Activated T-helper 1 cell treated with anti-CD3 and anti-CD28 coated beads, Interleukin-12 subunit alpha, Interleukin-12 subunit beta, Interleukin-2, Interleukin-4 antibody, amounts not matched to agents 30 ng/mL and 10 ng/mL and 1 ng/mL, durations not matched to agents 14 hours and 24 hours and 36 hours (primary cell): Measurements from ENCODE around the gene TCF23. TPM values are rescaled to one million over a fixed set of nuclear protein-coding genes. Genes with fewer than 3 reads are reported as not detected.

ENCODE experiments used
- total RNA-seq: library from RNA; stranded (reverse); gene quantifications from 2 replicates; pipeline ENCODE4 v1.2.3, GENCODE V29; 2022

The TCF23 gene
- total RNA-seq, 1 donor from 2014 or later, result not detected

Other genes with a start within 250 kb of the TCF23 start
- gene MAPRE3, start 178.4 kb upstream of the TCF23 start, total RNA-seq, result 3.1 and 3.7 TPM in 2 replicates
- gene TMEM214, start 116.0 kb upstream of the TCF23 start, total RNA-seq, result 97.5 and 98.1 TPM in 2 replicates
- gene AGBL5, start 97.3 kb upstream of the TCF23 start, total RNA-seq, result 12.3 and 13.8 TPM in 2 replicates
- gene OST4, start 77.3 kb upstream of the TCF23 start, total RNA-seq, result 322 and 332 TPM in 2 replicates
- gene EMILIN1, start 70.4 kb upstream of the TCF23 start, total RNA-seq, result 1.1 and 1.5 TPM in 2 replicates
- gene KHK, start 62.2 kb upstream of the TCF23 start, total RNA-seq, result 12.2 and 12.4 TPM in 2 replicates
- gene CGREF1, start 29.9 kb upstream of the TCF23 start, total RNA-seq, result 12.9 and 18.0 TPM in 2 replicates
- gene ABHD1, start 25.2 kb upstream of the TCF23 start, total RNA-seq, result 0.34 and 0.96 TPM in 2 replicates
- 95.9 and 97.1 TPM in 2 replicates for gene PREB, start 14.4 kb upstream of the TCF23 start, total RNA-seq
- gene PRR30, start 9.6 kb upstream of the TCF23 start, total RNA-seq, result not detected in 2 replicates
- gene ATRAID, start 63.0 kb downstream of the TCF23 start, total RNA-seq, result 107 and 111 TPM in 2 replicates
- 89.2 and 105 TPM in 2 replicates for gene SLC5A6, start 63.3 kb downstream of the TCF23 start, total RNA-seq
- gene CAD, start 68.4 kb downstream of the TCF23 start, total RNA-seq, result 135 and 138 TPM in 2 replicates
- gene SLC30A3, start 114.0 kb downstream of the TCF23 start, total RNA-seq, result 2.1 and 2.2 TPM in 2 replicates
- gene DNAJC5G, start 126.4 kb downstream of the TCF23 start, total RNA-seq, result not detected in 2 replicates
- gene TRIM54, start 133.4 kb downstream of the TCF23 start, total RNA-seq, result 0.26 TPM in 1 of 2 replicates, not detected in the other
- 1.4 and 1.8 TPM in 2 replicates for gene UCN, start 159.4 kb downstream of the TCF23 start, total RNA-seq
- 85.9 and 89.9 TPM in 2 replicates for gene MPV17, start 174.1 kb downstream of the TCF23 start, total RNA-seq
- gene GTF3C2, start 207.8 kb downstream of the TCF23 start, total RNA-seq, result 86.3 and 86.6 TPM in 2 replicates
- gene EIF2B4, start 221.3 kb downstream of the TCF23 start, total RNA-seq, result 53.9 and 55.8 TPM in 2 replicates
- gene SNX17, start 221.6 kb downstream of the TCF23 start, total RNA-seq, result 134 and 137 TPM in 2 replicates
- gene ZNF513, start 231.7 kb downstream of the TCF23 start, total RNA-seq, result 14.5 and 16.2 TPM in 2 replicates